AML-193 (cell line): Measurements from ENCODE around the gene ALDH3A2.

Experiments used
- DNase-seq, 2 experiments: peaks; one replicate each; lab custom pipeline; 2025; lab: John Stamatoyannopoulos, UW

Gene ALDH3A2

GRCh38 chr17:19716108-19717030, 67.8 kb downstream of the ALDH3A2 start, which contains the start of gene SLC47A2:
TSS of gene SLC47A2 (minus strand) at chr17:19716584. CDS start at chr17:19716555, 29 bp downstream.
- no peak for DNase-seq

GRCh38 chr17:19717031-19717360, 68.4 kb downstream of the ALDH3A2 start:
- DNase-seq: no peak

GRCh38 chr17:19717411-19717908, 68.9 kb downstream of the ALDH3A2 start:
- no peak for DNase-seq

- no peak for DNase-seq
These were observed 69.6 kb downstream of the ALDH3A2 start for GRCh38 chr17:19718041-19718612.

GRCh38 chr17:19718613-19719354, 70.2 kb downstream of the ALDH3A2 start:
- no peak for DNase-seq

- no peak for DNase-seq
These were observed 71.0 kb downstream of the ALDH3A2 start for GRCh38 chr17:19719355-19720209.

- no peak for DNase-seq
These were observed 71.6 kb downstream of the ALDH3A2 start for GRCh38 chr17:19720210-19720475.

- DNase-seq: no peak
These were observed 72.3 kb downstream of the ALDH3A2 start for GRCh38 chr17:19720631-19721426.

- DNase-seq: no peak
These were observed 75.4 kb downstream of the ALDH3A2 start for GRCh38 chr17:19723964-19724363.

GRCh38 chr17:19724501-19725420, 76.2 kb downstream of the ALDH3A2 start:
- no peak for DNase-seq

GRCh38 chr17:19725486-19725885, 76.9 kb downstream of the ALDH3A2 start:
- DNase-seq: no peak

- no peak for DNase-seq
These were observed 78.3 kb downstream of the ALDH3A2 start for GRCh38 chr17:19726631-19727376.
